GM03348 (cell line): ENCODE measurements around the gene DNAJB13.

ENCODE experiments used
- DNase-seq: peaks from one replicate; pipeline ENCODE4 v3.0.0; 2012; ENCODE audit warnings: low spot score

The DNAJB13 gene

DNA sequence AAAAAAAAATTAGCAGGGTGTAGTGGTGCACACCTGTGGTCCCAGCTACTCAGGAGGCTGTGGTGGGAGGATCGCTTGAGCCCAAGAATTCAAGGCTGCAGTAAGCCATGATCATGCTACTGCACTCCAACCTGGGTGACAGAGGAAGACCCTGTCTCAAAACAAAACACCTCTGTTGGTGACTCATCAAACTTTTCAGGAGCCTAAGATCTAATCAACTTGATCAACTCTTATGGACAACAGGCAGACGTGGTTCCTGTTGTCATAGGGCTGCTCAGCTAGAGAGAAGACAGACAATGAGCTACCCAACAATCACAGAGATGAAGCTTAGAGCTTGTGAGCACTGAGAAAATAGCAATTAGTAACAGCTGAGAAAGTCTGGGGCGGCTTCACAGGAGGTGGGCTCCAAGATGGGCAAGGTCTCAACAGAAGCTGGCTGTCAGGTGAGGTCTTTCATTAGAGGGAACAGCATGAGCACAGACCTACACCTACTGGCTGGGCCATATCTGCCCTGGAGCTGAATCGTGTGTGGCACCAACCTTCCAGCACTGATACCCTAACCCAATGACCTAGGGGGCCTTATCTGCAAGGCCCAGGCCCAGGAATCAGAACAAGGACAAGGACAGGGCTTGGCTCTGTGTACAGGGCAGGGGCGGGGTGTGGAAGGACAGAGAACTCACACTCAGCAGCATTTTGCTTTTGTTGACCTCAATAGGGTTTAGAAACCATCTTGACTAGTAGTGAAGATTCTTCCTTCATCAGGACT lies 65.3 kb downstream of the DNAJB13 start:
- DNase-seq, result no peak

DNA sequence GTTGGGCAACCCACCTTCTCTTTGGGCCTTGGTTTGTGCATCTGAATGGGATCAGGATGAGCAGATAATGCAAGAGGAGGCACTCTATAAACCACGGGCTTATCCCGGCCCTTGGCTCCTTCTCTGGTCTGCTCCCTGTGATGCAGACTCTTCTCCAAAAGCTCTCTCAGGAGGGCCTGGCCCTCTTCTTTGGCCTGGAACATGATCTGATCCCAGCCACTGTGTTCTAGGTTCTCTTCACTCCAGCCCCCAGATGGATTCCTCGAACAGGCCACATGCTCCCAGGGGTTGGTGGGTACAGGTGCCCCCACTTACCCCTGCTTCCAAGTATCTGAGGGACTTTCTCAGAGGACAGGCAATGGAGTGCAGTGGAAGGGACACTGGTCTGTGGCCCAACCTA lies 66.8 kb downstream of the DNAJB13 start:
- no peak for DNase-seq

DNA sequence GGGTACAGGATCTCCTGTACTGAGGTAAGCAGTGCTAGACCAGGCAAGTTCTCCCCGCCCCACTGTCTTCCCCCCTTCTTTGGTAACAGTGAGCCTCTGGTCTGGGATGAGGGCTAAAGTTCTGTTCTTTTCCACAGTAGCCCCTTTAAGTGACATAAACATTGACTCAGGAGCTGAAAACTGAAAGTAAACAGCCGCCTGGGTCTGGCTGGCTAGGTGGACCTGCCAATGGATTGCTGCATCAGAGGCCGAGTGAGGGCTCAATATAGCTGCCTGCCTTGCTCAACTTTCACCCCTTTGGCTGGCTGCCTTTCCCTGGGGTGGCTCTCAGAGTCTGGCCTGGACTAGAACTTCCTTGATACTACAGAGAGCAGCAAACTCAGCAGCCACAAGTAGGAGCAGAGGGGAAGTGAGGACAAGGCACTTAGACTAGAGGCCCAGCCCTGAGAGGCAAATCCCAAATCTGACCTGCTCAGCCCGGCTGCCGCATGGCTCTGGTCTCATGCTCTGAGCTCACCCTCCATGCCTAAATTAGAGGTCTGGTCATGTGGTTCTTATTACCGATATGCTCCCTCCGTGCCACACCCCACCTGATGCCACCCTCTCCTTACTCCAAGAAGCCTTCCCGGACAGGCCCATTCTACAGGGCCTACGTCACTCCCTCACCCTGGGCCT lies 67.6 kb downstream of the DNAJB13 start:
- peak; percentile 86 for DNase-seq

DNA sequence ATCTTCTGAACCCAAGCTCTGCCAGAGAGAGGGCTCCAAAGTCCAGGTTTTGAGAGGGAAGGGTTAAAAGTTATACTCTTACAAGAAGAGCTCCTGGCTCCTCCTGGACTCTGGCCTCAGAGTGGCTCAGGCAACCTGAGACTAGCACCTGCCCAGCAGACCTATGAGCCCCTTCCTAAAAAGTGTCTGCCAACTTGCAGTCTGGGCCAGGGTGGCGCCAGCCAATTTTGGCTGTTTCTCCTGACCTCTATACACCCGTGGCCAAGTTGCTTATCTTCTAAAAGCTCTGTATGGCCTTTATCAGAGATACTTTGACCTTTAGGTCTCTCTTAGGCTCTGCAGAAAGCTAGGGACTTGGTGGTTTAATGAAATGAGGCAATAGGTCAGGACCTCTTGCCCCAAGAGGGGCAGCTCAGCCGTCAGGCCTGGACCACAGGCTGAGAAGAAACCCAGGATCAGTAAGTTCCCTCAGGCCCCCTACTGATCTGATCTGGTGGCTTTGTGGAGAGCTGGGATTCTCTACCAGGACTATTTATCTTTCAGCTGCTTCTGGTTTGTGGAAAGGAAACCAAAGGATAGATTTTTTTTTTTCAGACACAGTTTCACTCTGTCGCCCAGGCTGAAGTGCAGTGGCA lies 68.4 kb downstream of the DNAJB13 start:
- DNase-seq, result no peak

DNA sequence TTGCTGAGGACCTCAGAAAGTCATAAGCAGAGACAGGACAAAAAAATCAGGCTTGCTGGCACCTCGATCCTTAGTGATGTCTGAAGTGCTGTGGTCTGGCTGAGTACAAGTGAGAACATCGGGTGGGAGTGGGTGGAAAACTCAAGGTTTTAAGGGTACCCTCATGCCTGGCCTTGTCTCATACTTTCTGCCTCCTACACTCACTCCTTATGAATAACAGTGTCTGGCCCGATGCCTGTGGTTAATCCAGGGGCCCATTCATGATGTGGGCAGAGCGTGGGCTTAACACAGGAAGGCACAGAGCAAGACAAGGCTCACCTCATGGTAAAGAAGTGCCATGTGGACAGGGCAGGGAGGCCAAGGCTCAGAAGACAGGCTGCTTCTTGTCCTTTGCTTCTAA lies 69.0 kb downstream of the DNAJB13 start:
- peak; percentile 18 for DNase-seq
